GM19193 (cell line): ENCODE measurements around the gene MEG3.

Experiments used
- POLR2A ChIP-seq: IDR thresholded peaks from 4 replicates; pipeline ENCODE4 v1.6.1; 2011; ENCODE audit not compliant: insufficient read depth, insufficient read length; ENCODE audit errors: extremely low read depth

The MEG3 gene

GRCh38 chr14:100865682-100866591, 40.0 kb downstream of the MEG3 start:
- TF ChIP-seq POLR2A = no peak

DNA sequence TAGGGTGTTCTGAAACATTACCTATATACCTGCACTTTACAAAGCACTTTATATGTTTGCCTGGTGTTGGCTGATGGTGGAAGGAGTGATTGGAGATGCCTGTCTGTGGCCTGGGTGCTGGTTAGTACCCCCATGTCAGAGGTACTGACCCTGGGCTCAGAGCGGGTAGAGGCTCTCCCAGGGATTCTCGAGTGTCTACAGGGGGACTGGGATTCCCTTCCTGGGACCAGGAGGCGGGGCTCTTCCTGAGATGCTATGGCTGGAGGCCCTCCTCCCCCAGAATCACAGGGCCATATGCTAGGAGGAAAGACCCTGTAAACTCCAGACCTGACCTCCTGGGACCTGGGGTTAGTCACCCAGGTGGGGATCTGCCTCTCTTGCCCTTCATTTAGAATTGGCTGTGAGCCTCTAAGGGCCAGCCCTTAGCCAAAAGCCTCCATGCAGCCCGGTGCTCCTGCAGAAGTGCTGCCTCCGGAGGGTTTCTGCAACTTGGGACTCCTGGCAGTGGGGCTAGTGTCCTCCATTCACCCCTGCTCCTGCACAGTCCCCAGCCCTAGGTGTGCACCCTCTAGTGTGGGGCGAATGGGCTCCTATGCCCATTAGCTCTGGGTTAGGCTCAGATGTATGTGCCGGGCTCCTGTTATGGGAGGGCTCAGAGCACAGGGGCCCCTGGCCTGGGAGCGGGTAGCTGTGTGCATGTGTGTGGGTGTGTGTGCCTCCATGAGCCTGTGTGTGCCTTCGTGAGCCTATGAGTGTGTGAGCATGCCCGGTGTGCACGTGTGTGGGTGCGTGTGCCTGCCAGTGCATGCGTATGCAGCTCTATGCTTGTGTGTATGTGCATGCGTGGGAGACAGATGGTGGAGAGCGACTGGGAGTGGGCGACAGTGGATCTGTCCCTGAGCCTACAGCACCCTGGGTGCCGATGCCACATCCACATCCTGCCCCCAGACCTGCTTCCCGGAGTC, 41.0 kb downstream of the MEG3 start:
- no peak for TF ChIP-seq POLR2A

DNA sequence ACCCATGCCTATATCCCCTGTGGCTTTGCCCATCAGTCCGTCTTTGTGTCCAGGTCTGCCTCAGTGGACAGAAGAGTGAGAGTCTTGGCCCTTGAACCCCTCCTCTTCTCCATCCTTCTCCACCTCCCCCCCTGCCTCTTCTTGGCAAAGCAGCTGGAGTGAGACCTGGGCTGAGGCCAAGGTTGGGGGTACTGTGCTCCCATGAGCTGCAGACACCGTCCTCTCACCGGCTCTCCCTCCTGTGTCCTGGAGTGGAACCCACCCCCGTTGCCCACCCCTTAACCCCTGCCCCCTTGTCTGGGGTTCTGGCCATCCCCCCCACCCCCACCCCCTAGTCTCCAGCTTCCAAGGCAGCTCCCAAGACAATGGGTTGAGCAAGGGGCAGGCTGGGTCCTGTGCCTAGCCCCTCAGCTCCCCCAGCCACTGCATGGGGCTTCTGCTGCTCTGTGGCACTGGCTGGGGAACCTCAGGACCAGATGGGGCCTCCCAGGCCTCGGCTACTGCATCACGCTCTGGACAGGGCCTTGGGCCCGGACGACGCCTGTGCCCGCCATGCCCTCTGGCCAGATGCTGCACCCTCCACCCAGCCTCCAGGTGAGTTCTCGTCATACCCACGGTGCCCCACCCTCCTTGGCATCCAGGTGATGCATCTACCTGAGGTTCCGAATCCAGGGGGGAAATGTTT, 41.9 kb downstream of the MEG3 start:
- no peak for TF ChIP-seq POLR2A

- no peak for TF ChIP-seq POLR2A
Observed at GRCh38 chr14:100868621-100869370, 42.9 kb downstream of the MEG3 start.

DNA sequence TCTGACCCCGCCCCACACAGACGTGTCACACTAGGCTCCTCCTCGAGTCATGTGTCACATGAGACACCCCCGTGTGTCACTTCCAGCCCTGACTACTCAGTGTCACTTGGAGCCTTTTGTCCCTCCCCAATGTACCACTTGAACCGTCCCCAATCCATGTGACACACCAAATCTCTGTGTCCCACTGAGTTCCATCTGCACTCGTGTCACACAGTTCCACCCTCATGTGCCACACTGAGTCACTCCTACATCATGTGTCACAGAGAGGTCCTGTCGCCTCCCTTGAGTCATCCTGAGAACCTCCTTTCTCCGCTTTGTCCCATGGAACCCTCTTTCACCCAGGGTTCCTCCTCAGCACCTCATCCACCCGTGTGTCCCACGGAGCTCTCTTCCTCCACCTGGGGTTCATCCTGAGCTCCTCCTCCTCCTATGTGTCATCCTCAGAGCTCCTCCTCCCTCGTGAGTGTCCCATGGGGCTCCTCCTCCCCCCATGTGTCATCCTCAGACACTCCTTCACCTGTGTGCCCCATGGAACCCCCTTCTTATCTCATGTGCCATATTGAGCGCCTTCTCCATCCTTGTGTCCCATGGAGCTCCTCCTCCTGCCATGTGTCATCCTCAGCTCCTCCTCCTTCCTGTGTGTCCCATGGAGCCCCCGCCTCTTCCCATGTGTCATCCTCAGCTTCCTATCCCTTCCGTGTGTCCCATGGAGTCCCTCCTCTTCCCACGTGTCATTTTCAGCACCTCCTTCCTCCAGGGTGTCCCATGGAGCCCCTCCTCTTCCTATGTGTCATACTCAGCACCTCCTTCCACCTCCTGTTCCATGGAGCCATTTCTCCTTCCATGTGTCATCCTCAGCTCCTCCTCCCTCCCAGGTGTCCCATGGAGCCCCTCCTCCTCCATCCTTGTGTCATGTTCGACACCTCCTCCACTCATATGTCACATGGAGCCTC, 45.6 kb downstream of the MEG3 start:
- TF ChIP-seq POLR2A = no peak

DNA sequence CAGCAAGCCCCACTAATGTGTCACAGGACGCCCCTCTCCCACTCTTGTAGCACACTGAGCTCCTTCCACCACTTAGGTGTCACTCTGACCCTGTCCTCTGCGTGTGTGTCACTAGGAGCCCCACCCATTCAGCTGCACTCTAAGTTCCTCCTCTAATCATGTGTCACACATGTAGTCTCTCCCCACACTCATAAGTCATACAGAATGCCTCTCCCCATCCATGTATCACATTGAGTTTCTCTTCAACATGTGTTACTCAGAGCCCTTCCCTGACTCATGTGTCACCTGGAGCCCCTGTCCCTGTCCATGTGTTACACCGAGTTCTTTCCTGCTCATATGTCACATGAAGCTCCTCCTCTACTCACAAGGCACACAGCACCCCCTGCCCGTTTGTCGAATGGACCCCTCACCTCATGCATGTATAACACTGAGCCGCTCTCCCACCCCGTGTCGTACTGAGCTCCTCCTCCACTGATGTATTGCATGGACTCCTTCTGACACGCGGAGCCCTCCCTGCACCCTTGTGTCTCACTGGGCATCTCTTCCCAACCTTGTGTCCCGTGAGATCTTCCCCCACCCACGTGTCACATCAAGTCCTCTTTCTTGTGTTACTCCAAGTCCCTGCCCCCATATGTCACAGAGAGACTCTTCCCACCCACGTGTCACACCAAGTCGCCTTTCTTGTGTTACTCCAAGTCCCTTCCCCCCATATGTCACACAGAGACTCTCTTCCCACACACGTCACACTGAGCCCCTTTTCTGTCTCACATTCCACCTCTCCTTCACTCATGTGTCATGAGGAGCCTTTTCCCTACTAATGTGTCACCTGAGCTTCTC, 46.6 kb downstream of the MEG3 start:
- no peak for TF ChIP-seq POLR2A

DNA sequence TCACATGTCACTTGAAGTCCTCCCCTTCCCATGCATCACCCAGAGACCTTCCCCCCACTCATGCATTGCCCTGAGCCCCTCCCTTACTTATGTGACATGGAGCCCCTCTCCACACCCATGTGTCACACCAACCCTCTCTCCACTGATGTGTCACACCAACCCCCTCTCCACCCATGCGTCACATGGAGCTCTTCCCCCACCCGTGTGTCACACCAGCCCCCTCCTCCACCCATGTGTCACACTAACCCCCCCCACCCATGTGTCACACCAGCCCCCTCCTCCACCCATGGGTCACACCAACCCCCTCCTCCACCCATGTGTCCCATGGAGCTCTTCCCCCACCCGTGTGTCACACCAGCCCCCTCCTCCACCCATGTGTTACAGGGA, 47.2 kb downstream of the MEG3 start:
- TF ChIP-seq POLR2A = no peak

GRCh38 chr14:100874051-100874410, 48.1 kb downstream of the MEG3 start:
- no peak for TF ChIP-seq POLR2A

GRCh38 chr14:100874411-100875091, 48.6 kb downstream of the MEG3 start:
- TF ChIP-seq POLR2A = no peak

DNA sequence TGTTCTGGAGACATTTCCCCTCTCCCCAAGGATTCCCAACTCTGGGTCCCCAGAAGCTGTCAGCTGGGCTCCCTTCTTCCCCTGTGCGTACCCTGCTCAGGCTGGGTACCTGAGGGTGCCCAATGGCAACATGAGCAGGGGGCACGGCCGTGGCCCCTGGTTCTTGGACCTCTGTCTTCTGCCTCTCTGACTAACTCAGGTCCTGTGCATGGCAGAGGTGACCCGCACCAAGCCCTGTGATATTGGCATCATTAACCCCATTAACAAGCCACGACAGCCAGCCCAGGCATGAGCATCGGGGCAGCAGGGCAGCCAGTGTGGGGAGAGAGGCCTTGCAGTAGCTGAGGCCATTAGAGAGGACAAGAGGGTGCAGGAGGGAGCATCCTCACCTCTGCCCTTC, 49.2 kb downstream of the MEG3 start:
- no peak for TF ChIP-seq POLR2A

GRCh38 chr14:100875861-100876590, 50.1 kb downstream of the MEG3 start:
- no peak for TF ChIP-seq POLR2A
